IMR-90 (cell line): ENCODE results near the gene IGLON5. TPM values are rescaled to one million over a fixed set of nuclear protein-coding genes. Genes with fewer than 3 reads are reported as not detected.

Experiments used
- ATAC-seq: fragments of 200-7000 bp; cut with Tn5 transposase; 2 replicates; pipeline ENCODE4 v1.9.1; 2020; ENCODE audit warnings: low read depth, mild to moderate bottlenecking, moderate library complexity
- BruUV-seq: library from RNA; stranded (reverse); fragments of 400-500 nt; replicated peaks from 2 replicates; lab custom pipeline; 2021; lab: Mats Ljungman, UMichigan
- CTCF ChIA-PET: fragments of 300-600 bp; formaldehyde crosslinking; extraction: SDS; loops from one replicate; lab custom pipeline; 2021; ENCODE audit warnings: antibody characterized with exemption; lab: Yijun Ruan, JAX
- POLR2A ChIA-PET: fragments of 300-600 bp; sonication (Branson Sonifier 250); formaldehyde crosslinking; loops from one replicate; lab custom pipeline; 2022; ENCODE audit warnings: antibody characterized with exemption; ENCODE audit not compliant: unreplicated experiment; lab: Charles Lee
- DNase-seq: peaks from one replicate; pipeline ENCODE4 v3.0.0; 2013
- H2AFZ ChIP-seq: replicated peaks from 2 replicates; pipeline ENCODE3; 2013; ENCODE audit warnings: low read length, mild to moderate bottlenecking; ENCODE audit not compliant: poor library complexity
- H2AK5ac ChIP-seq: 2 replicates; pipeline ENCODE4 v1.6.1; 2013; ENCODE audit warnings: low read depth, low read length, inconsistent platforms
- H2AK9ac ChIP-seq: replicated peaks from 2 replicates; pipeline ENCODE3; 2013; ENCODE audit warnings: mild to moderate bottlenecking, low read depth, low read length, moderate library complexity; ENCODE audit not compliant: poor library complexity
- H2BK120ac ChIP-seq: 2 replicates; pipeline ENCODE4 v1.6.1; 2013; ENCODE audit warnings: low read depth, low read length, inconsistent platforms
- H2BK15ac ChIP-seq: 3 replicates; pipeline ENCODE4 v1.6.1; 2013; ENCODE audit warnings: low read depth, low read length, inconsistent platforms
- H2BK20ac ChIP-seq: 2 replicates; pipeline ENCODE4 v1.6.1; 2013; ENCODE audit warnings: low read depth, mild to moderate bottlenecking, inconsistent platforms, low read length, moderate library complexity
- H2BK5ac ChIP-seq: 2 replicates; pipeline ENCODE4 v1.6.1; 2013; ENCODE audit warnings: mild to moderate bottlenecking, low read depth, low read length, inconsistent platforms; ENCODE audit not compliant: poor library complexity, severe bottlenecking
- H3K14ac ChIP-seq: replicated peaks from 2 replicates; pipeline ENCODE4 v1.6.1; 2013; ENCODE audit warnings: low read depth, low read length, inconsistent platforms
- H3K18ac ChIP-seq: 2 replicates; pipeline ENCODE4 v1.6.1; 2013; ENCODE audit warnings: low read depth, low read length, control low read depth
- H3K23ac ChIP-seq: 2 replicates; pipeline ENCODE4 v1.6.1; 2013; ENCODE audit warnings: low read depth, low read length, inconsistent platforms
- H3K27ac ChIP-seq: 2 replicates; pipeline ENCODE4 v1.5.1; 2013; ENCODE audit warnings: mild to moderate bottlenecking, control low read depth, low read length; ENCODE audit not compliant: insufficient read depth
- H3K27me3 ChIP-seq: 2 replicates; pipeline ENCODE4 v1.6.1; 2013; ENCODE audit warnings: low read length; ENCODE audit not compliant: control insufficient read depth, insufficient read depth
- H3K36me3 ChIP-seq: 2 replicates; pipeline ENCODE4 v1.6.1; 2013; ENCODE audit warnings: low read length, mixed read lengths; ENCODE audit not compliant: control insufficient read depth, insufficient read depth
- H3K4ac ChIP-seq: 2 replicates; pipeline ENCODE4 v1.6.1; 2013; ENCODE audit warnings: low read depth, low read length, inconsistent platforms
- H3K4me1 ChIP-seq: 2 replicates; pipeline ENCODE4 v1.6.1; 2013; ENCODE audit warnings: low read length, mixed read lengths; ENCODE audit not compliant: control insufficient read depth, insufficient read depth
- H3K4me2 ChIP-seq: 2 replicates; pipeline ENCODE4 v1.6.1; 2013; ENCODE audit warnings: low read depth, mild to moderate bottlenecking, control low read depth, low read length, moderate library complexity
- H3K4me3 ChIP-seq: 2 replicates; pipeline ENCODE4 v1.5.1; 2013; ENCODE audit warnings: low read depth, mild to moderate bottlenecking, control low read depth, low read length, moderate library complexity; ENCODE audit not compliant: insufficient read depth
- H3K56ac ChIP-seq: 2 replicates; pipeline ENCODE4 v1.6.1; 2013; ENCODE audit warnings: low read length, inconsistent platforms; ENCODE audit not compliant: insufficient read depth; ENCODE audit errors: extremely low read depth
- H3K79me1 ChIP-seq, 2 experiments: 2 replicates each; pipeline ENCODE4 v1.6.1; 2013; ENCODE audit warnings: low read length in 2 of 2, inconsistent platforms in 1 of 2, low read depth in 1 of 2
- H3K9ac ChIP-seq: 2 replicates; pipeline ENCODE4 v1.6.1; 2013; ENCODE audit warnings: low read depth, low read length, control low read depth
- H3K9me1 ChIP-seq: 2 replicates; pipeline ENCODE4 v1.6.1; 2013; ENCODE audit warnings: low read length, inconsistent platforms; ENCODE audit not compliant: insufficient read depth
- H3K9me3 ChIP-seq: 2 replicates; pipeline ENCODE4 v1.6.1; 2013; ENCODE audit warnings: low read length; ENCODE audit not compliant: control insufficient read depth, insufficient read depth
- H4K20me1 ChIP-seq: 2 replicates; pipeline ENCODE4 v1.6.1; 2013; ENCODE audit warnings: low read length, inconsistent platforms; ENCODE audit not compliant: insufficient read depth
- H4K5ac ChIP-seq: 2 replicates; pipeline ENCODE4 v1.6.1; 2013; ENCODE audit warnings: mild to moderate bottlenecking, low read depth, low read length, control low read depth
- H4K8ac ChIP-seq, 2 experiments: 2 replicates each; pipeline ENCODE4 v1.6.1; 2013; ENCODE audit warnings: low read depth in 2 of 2, low read length in 2 of 2, control low read depth in 1 of 2, inconsistent platforms in 1 of 2
- H4K91ac ChIP-seq: 2 replicates; pipeline ENCODE4 v1.6.1; 2013; ENCODE audit warnings: low read depth, low read length, inconsistent platforms; ENCODE audit not compliant: insufficient read depth
- CHD1 ChIP-seq: IDR thresholded peaks from 2 replicates; pipeline ENCODE4 v1.6.1; 2012; ENCODE audit warnings: low read depth, low read length, improper control_type of control experiment
- FOS ChIP-seq: fragments of 150-350 bp; IDR thresholded peaks from 2 replicates; pipeline ENCODE4 v1.6.1; 2016; ENCODE audit warnings: low read depth, low read length
- MAFK ChIP-seq: IDR thresholded peaks from 2 replicates; pipeline ENCODE4 v1.6.1; 2012; ENCODE audit warnings: low read depth, low read length, improper control_type of control experiment
- RAD21 ChIP-seq: IDR thresholded peaks from 2 replicates; pipeline ENCODE4 v1.6.1; 2012; ENCODE audit warnings: low read length, improper control_type of control experiment
- RCOR1 ChIP-seq: IDR thresholded peaks from 2 replicates; pipeline ENCODE4 v1.6.1; 2012; ENCODE audit warnings: mild to moderate bottlenecking, low read length, improper control_type of control experiment; ENCODE audit not compliant: insufficient replicate concordance
- RFX5 ChIP-seq: IDR thresholded peaks from 2 replicates; pipeline ENCODE4 v1.8.0; 2012; ENCODE audit warnings: low read depth, mild to moderate bottlenecking, low read length, moderate library complexity
- WGBS, 2 experiments: methylation state at CpG; one replicate each; pipeline versions ENCODE4 v1.1.5 to v1.1.7; 2013; ENCODE audit warnings: missing lambda C conversion rate in 2 of 2; ENCODE audit not compliant: insufficient read length in 1 of 2; ENCODE audit errors: extremely low coverage in 2 of 2; 5-methylcytosine and 5-hydroxymethylcytosine counted together
- dilution Hi-C: fragments of 300-500 bp; cut with HindIII; formaldehyde crosslinking; loops from one replicate; pipeline ENCODE4 v1.14.3; 2018; ENCODE audit warnings: low sequenced_read_pairs; ENCODE audit not compliant: unreplicated experiment
- in situ Hi-C: fragments of 300-500 bp; cut with MboI; formaldehyde crosslinking; loops from 3 replicates; pipeline ENCODE4 v1.14.3; 2019; ENCODE audit warnings: low sequenced_read_pairs, inconsistent platforms, mixed read lengths
- intact Hi-C: fragments of 100-400 bp; cut with micrococcal nuclease; formaldehyde crosslinking; loops from 2 replicates; pipeline ENCODE4 v1.10.0; 2022
- polyA plus RNA-seq, 3 experiments: library from polyadenylated mRNA; depleted of rRNA; stranded (reverse); fragments of >200 nt; gene quantifications; 2 replicates each; pipeline ENCODE4 v1.2.3, GENCODE V29; 2012; ENCODE audit warnings: low replicate concordance in 1 of 3
- total RNA-seq: library from RNA; depleted of rRNA; stranded (reverse); fragments of >200 nt; gene quantifications from 2 replicates; pipeline ENCODE4 v1.2.3, GENCODE V29; 2012
- TF ChIP-seq, protein P1 (sequence below): conservative IDR thresholded peaks from 2 replicates; pipeline ENCODE4 v1.5.1; 2012; ENCODE audit warnings: mild to moderate bottlenecking, low read depth, low read length, improper control_type of control experiment

IGLON5 gene
- total and polyA plus RNA-seq, 2 of the 4 experiments (the other 2 are of a cell fraction): not detected

DNA sequence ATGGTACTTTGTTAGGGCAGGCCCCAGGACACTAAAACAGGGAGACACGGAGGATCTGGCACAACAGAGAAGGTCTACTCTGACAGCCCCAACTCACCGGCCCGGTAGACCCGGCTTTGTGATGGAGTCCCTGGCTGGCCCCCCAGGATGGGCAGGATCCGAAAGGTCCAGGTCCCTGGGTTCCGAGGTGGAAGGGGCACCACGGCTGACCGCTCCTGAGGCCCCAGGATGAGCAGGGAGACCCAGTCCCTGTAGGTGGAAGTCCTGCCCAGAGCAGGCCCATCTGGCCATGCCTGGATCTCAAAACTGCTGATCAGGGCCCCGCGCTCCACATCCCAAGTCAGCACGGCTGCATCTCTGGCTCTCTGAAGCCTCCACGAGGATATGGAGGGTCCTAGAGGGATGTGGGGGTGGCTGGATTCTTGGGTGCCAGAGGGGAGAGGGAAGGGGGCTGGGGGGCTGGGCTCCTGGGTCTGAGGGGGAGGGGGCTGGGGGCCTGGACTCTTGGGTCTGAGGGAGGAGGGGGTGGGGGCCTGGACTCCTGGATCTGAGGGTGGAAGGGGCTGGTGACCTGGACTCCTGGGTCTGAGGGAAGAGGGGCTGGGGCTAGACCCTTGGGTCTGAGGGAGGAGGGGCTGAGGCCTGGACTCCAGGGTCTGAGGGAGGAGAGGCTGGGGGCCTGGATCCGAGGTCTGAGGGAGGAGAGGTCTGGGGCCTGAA lies 25.9 kb downstream of the IGLON5 start:
- Histone ChIP-seq H2BK15ac (no peak overlapping the region), H3K27me3 (no peaks in the 10 kb centered on the region), H3K9me3 (no peaks in the 10 kb centered on the region), H3K14ac (no peak overlapping the region), H3K27ac (no peak overlapping the region), H3K4me3 (no peak overlapping the region), H4K5ac (no peak overlapping the region), H2BK5ac (no peak overlapping the region), H3K9ac (no peak overlapping the region), H2AFZ (no peak overlapping the region), H2BK120ac (no peak overlapping the region), H3K4ac (no peak overlapping the region), H3K18ac (no peak overlapping the region), H2AK9ac (no peak overlapping the region), H2AK5ac (no peak overlapping the region), H3K36me3 (no peaks in the 10 kb centered on the region), H3K4me1 (no peaks in the 10 kb centered on the region), H3K23ac (no peak overlapping the region), H2BK20ac (no peak overlapping the region), H3K9me1 (0 out of 2 replicates have a peak, but pooled peaks cover 4% of the 10 kb centered on the region), H3K79me1 (no peaks in the 10 kb centered on the region), H3K4me2 (no peak overlapping the region), H4K20me1 (no peaks in the 10 kb centered on the region), H3K56ac (no peak overlapping the region), H4K8ac (no peak overlapping the region), H4K91ac (no peak overlapping the region)
- TF ChIP-seq RAD21: no peak
- no peak for TF ChIP-seq RCOR1
- no peak for TF ChIP-seq RFX5
- TF ChIP-seq FOS: no peak
- TF ChIP-seq, protein P1, sequence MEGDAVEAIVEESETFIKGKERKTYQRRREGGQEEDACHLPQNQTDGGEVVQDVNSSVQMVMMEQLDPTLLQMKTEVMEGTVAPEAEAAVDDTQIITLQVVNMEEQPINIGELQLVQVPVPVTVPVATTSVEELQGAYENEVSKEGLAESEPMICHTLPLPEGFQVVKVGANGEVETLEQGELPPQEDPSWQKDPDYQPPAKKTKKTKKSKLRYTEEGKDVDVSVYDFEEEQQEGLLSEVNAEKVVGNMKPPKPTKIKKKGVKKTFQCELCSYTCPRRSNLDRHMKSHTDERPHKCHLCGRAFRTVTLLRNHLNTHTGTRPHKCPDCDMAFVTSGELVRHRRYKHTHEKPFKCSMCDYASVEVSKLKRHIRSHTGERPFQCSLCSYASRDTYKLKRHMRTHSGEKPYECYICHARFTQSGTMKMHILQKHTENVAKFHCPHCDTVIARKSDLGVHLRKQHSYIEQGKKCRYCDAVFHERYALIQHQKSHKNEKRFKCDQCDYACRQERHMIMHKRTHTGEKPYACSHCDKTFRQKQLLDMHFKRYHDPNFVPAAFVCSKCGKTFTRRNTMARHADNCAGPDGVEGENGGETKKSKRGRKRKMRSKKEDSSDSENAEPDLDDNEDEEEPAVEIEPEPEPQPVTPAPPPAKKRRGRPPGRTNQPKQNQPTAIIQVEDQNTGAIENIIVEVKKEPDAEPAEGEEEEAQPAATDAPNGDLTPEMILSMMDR: no peak
- no peak for TF ChIP-seq CHD1
- TF ChIP-seq MAFK: no peak
- in situ Hi-C loops: no loop called here
- dilution Hi-C loops: no loop called here
- BruUV-seq: no TSS peak
- ATAC-seq (no peak), DNase-seq (no peak)
- CTCF ChIA-PET: no interaction called here
- WGBS, 2 experiments: 93% methylated on average over 6 of the region's 13 CpGs; no CpG with 5 or more reads in 1 of the 2 experiments
- intact Hi-C loops: loop anchor here (5.0 kb wide), 2 partner anchors 85 to 440 kb away; no protein-coding TSS in a partner anchor
- POLR2A ChIA-PET: no interaction called here
